Nephron (organoid): ENCODE measurements around the gene SLC7A8.

Source experiments
- H3K27ac Mint-ChIP-seq, 3 experiments: 2 replicates each; pipeline ENCODE4 v1.8.0; 2020; ENCODE audit warnings: mixed read lengths in 3 of 3, mild to moderate bottlenecking in 2 of 3, moderate library complexity in 1 of 3
- H3K27me3 Mint-ChIP-seq: 2 replicates; pipeline ENCODE4 v1.8.0; 2021; ENCODE audit warnings: low read depth, mild to moderate bottlenecking, moderate library complexity, mixed read lengths
- H3K36me3 Mint-ChIP-seq: 2 replicates; pipeline ENCODE4 v1.8.0; 2020; ENCODE audit warnings: low read depth, mixed read lengths
- H3K4me1 Mint-ChIP-seq: 2 replicates; pipeline ENCODE4 v1.8.0; 2020; ENCODE audit warnings: mixed read lengths
- H3K4me3 Mint-ChIP-seq, 3 experiments: 2 replicates each; pipeline ENCODE4 v1.8.0; 2020; ENCODE audit warnings: mild to moderate bottlenecking in 3 of 3, mixed read lengths in 3 of 3, moderate library complexity in 2 of 3
- H3K9me3 Mint-ChIP-seq: 2 replicates; pipeline ENCODE4 v1.8.0; 2020; ENCODE audit warnings: mixed read lengths
- TF ChIP-seq, protein P1 (sequence below), 3 experiments: fragments of 200-600 bp; sonication (generic); IDR thresholded peaks; one replicate each; pipeline ENCODE4 v1.5.0; 2021; ENCODE audit warnings: antibody characterized with exemption in 3 of 3; ENCODE audit not compliant: unreplicated experiment in 3 of 3

SLC7A8 gene

DNA sequence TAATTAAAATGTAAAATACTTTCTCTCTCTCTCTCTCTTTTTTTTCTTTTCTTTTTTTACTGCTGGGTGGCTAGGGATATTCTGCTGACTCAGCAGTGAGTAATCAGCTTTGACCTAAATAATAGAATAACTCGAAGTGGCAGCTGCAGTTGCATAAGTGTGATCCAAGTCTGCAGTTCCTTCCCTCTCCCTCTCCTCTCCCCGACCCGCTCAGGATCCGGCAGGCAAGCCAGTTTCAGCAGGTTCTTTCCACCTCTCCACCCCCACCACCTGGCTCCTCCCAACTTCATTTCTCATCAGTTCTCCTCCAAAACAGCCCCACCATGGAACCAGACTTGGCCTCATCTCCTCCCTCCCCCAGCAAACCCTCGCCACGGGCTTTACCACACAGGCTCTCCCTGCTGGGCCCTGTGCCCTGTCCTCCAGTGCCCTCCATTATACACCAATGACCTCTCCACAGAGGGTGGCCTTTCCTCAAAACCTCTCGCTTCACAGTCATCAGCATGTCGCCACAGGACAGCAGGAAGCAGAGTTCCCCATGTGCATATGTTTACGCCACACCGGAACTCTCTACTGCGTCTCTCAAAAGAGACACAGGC lies 22.4 kb downstream of the SLC7A8 start:
- Mint-ChIP-seq H3K27me3 (no peaks in the 10 kb centered on the region), H3K36me3 (peaks cover 70% of the 10 kb centered on the region), H3K4me1 (peaks cover 60% of the 10 kb centered on the region), H3K9me3 (no peaks in the 10 kb centered on the region), H3K4me3 (peak overlapping the region; percentile 30 to 60 (median 41)), H3K27ac (peak overlapping the region; percentile 91 to 97 (median 96))
- TF ChIP-seq, protein P1, sequence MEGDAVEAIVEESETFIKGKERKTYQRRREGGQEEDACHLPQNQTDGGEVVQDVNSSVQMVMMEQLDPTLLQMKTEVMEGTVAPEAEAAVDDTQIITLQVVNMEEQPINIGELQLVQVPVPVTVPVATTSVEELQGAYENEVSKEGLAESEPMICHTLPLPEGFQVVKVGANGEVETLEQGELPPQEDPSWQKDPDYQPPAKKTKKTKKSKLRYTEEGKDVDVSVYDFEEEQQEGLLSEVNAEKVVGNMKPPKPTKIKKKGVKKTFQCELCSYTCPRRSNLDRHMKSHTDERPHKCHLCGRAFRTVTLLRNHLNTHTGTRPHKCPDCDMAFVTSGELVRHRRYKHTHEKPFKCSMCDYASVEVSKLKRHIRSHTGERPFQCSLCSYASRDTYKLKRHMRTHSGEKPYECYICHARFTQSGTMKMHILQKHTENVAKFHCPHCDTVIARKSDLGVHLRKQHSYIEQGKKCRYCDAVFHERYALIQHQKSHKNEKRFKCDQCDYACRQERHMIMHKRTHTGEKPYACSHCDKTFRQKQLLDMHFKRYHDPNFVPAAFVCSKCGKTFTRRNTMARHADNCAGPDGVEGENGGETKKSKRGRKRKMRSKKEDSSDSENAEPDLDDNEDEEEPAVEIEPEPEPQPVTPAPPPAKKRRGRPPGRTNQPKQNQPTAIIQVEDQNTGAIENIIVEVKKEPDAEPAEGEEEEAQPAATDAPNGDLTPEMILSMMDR (IDR thresholded peaks at IDR 0.05; ENCODE audit: unreplicated experiment in 3 of 3): no peak

DNA sequence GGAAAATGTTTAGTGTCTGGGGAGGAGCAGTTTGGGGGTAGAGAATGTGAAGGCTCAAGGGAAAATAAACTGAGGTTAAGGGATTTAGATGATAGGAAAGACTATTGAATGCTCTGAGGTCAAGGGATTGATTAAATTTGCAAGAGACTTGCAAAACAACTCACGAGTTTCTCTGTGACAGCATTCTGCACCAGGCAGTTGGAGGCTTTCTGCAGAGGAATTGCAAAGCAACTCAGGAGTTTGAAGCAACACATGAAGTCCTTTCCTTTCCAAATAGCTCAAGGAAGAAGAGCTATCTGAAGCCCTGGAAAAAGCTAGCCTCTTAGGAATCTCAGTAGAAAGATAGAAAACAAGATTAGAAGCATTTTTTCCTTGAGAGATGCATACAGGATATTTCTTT lies 23.9 kb downstream of the SLC7A8 start:
- Mint-ChIP-seq H3K4me1 (peaks cover 66% of the 10 kb centered on the region), H3K4me3 (peak overlapping the region; percentile 19 to 39 (median 33)), H3K27ac (peak overlapping the region; percentile 91 to 97 (median 97)), H3K27me3 (no peaks in the 10 kb centered on the region), H3K36me3 (peaks cover 57% of the 10 kb centered on the region), H3K9me3 (no peaks in the 10 kb centered on the region)
- TF ChIP-seq, protein P1 (IDR thresholded peaks at IDR 0.05; ENCODE audit: unreplicated experiment in 3 of 3): no peak

DNA sequence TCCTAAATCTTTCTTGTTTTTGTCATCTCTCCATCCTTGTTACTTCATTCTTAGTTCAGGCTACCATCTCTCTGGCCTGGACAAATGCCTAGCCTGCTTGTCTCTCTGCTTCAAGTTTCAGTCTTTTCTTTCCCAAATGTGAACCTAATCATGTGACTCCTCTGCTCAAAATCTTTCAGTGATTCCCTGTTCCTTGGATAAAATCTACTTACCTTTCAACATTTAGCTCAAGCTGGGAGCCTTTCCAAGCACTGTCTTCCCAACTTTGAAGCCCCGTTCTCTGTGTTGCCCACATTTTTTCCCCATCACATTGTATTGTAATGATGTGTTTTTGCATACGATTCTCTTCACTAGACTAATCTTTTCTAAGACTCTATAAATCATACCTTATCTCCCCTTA lies 24.7 kb downstream of the SLC7A8 start:
- H3K27me3 Mint-ChIP-seq: no peaks in the 10 kb centered on the region
- peak overlapping the region in 2 of 3 experiments; percentile 24 to 33 for H3K4me3 Mint-ChIP-seq
- TF ChIP-seq, protein P1 (IDR thresholded peaks at IDR 0.05; ENCODE audit: unreplicated experiment in 3 of 3): no peak
- peak overlapping the region; percentile 91 to 97 (median 97) for H3K27ac Mint-ChIP-seq
- H3K9me3 Mint-ChIP-seq: no peaks in the 10 kb centered on the region
- H3K36me3 Mint-ChIP-seq: peaks cover 49% of the 10 kb centered on the region
- peaks cover 73% of the 10 kb centered on the region for H3K4me1 Mint-ChIP-seq

DNA sequence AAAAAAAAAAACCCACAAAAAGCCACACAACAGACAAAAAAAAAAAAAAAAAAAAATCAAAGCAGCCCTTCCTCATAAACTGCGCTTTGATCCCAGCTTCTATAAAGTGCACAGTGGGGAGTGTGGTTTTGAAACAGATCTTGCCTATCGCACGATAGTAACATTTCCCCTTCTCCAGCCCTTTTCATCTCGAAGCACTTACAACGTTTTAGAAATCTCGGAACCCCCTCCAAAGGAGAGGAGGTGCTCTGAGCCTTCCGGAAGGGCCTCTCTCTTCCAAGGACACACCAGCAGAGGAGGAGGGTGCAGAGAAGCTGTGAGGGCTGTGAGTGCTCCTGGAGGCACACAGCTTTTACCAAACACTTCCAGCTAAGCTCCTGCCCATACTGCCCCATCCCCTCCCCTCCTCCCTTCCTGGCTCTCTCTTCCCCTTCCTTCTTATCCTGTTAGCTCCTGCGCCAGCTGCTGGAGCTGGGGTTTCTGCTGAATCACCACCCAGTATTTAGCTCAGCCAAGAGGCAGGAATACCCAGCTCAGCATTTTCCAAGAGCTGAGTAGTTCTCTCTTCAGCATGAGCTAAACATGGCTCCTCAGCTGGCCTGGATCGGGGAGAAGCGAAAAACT lies 28.4 kb downstream of the SLC7A8 start:
- Mint-ChIP-seq H3K27ac (peak overlapping the region; percentile 98 to 99 (median 98)), H3K36me3 (peaks cover 39% of the 10 kb centered on the region), H3K9me3 (no peaks in the 10 kb centered on the region), H3K4me1 (peaks cover 61% of the 10 kb centered on the region), H3K27me3 (no peaks in the 10 kb centered on the region), H3K4me3 (peak overlapping the region; percentile 33 to 68 (median 60))
- TF ChIP-seq, protein P1 (IDR thresholded peaks at IDR 0.05; ENCODE audit: unreplicated experiment in 3 of 3): no peak

DNA sequence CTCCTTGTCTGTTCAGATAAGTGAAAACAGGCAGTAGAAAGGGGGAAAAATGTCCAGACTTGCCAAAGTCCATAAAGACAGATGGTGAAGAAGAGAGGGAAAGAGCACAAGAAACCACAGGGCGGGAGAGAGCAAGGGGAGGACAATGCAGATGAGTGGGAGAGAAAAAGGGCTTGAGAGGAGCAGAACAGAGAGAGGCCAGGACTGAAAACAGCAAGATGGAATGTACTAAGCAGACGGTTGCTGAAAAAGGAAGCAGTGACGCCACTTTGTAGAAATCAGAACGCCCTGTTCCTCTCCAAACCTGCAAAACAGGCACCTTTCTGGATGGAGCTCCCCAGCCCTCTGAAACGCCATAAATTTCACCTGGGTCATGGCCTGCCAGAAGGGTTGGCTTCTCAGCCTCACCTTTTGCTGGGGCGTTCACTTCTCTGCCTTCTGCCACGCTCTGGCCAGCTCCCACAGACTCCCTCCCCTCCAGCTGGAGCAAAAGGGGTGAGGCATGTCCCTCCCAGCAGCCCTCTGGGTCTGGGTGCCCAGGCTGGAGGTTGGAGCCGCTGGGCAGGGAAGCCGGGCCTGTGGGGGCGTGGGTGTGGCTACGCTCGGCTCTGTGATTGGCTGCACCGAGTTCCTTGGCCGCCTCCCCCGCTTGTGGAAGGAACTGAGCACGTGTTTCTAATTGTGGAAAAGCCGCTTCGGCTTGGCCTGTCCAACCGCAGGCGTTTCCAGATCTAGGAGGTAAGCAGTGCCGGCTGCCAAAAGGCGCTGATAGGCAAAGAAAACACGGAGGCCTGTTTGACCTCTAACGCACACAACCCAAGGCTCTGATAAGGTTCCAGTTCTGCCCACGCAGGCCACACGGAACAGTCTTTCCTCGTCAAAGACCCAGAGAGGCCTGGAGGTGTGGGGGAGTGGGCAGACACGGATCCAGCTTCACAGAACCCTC lies 29.3 kb downstream of the SLC7A8 start:
- H3K9me3 Mint-ChIP-seq: peaks cover 2% of the 10 kb centered on the region
- H3K27me3 Mint-ChIP-seq: no peaks in the 10 kb centered on the region
- peak overlapping the region; percentile 50 to 68 (median 60) for H3K4me3 Mint-ChIP-seq
- TF ChIP-seq, protein P1 (IDR thresholded peaks at IDR 0.05; ENCODE audit: unreplicated experiment in 3 of 3): no peak
- H3K4me1 Mint-ChIP-seq: peaks cover 55% of the 10 kb centered on the region
- H3K36me3 Mint-ChIP-seq: peaks cover 41% of the 10 kb centered on the region
- H3K27ac Mint-ChIP-seq: peak overlapping the region; percentile 98 to 99 (median 98)
